ENCODE results near the gene ROR2. TPM values are rescaled to one million over a fixed set of nuclear protein-coding genes. Genes with fewer than 3 reads are reported as not detected.

The ROR2 gene
- total RNA-seq, 3 donors from 2014 or later (not counting 1 experiment from before 2014, with no cell fraction given): 1.7 TPM; not detected in 2

DNA sequence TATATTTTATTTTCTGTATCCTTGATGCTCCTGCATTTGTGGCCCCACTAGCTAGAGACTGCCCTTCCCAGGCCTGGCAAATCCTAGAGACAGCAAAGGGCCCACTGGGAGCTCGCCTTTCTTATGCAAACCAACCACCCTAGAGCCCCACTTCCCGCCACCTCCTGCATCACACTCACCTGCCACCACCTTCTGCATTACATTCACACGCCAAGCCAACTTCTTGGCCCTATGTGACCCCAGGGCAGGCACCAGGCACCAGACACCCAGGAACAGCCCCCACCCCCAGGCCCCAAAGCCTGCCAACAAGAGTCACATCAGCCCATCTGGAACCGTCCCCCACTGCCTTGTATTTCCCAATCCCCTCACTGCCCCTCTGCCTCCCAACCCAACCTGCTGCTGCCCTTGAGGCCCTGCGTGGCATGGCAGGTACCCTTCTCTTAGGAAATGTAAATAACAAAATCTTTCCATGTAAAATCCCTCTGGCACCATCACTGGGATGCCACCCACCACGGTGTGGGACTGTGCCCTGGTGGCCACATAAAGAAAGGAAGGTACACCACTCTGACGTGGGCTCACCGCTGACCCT, 22.0 kb downstream of the ROR2 start:
- H3K36me3 ChIP-seq (ENCODE audit: control insufficient read depth, insufficient read depth, low read length): no peaks in the 10 kb centered on the region
- H3K9me3 ChIP-seq (ENCODE audit: control insufficient read depth, insufficient read depth, low read length): peaks cover 16% of the 10 kb centered on the region
- Mint-ChIP-seq H3K4me1 (no peaks in the 10 kb centered on the region), H3K27me3 (ENCODE audit: low read depth in 2 of 2) (peaks cover 2 to 3% of the 10 kb centered on the region in 2 donors), H3K27ac (no peak overlapping the region), H3K9me3 (peaks cover 3 to 12% of the 10 kb centered on the region in 2 donors), H3K4me3 (no peak overlapping the region), H3K36me3 (peaks cover 31% of the 10 kb centered on the region)
- ATAC-seq (no peak), DNase-seq (no peak)
- WGBS (ENCODE audit: insufficient coverage): 86% methylated on average over 8 of the region's 8 CpGs
- no peak overlapping the region for H3K4me3 ChIP-seq (ENCODE audit: low read length)
- H3K27ac ChIP-seq (ENCODE audit: low read length): no peak overlapping the region
- H3K4me1 ChIP-seq (ENCODE audit: control insufficient read depth, insufficient read depth, low read length): no peaks in the 10 kb centered on the region
- TF ChIP-seq CTCF (IDR thresholded peaks at IDR 0.05): no peak
- intact Hi-C loops (cut with micrococcal nuclease): no loop called here
- H3K27me3 ChIP-seq (ENCODE audit: control insufficient read depth, insufficient read depth, low read length): no peaks in the 10 kb centered on the region

- H3K9me3 ChIP-seq (ENCODE audit: control insufficient read depth, insufficient read depth, low read length): peaks cover under 1% of the 10 kb centered on the region
- peaks cover 20 to 29% of the 10 kb centered on the region in 2 donors for H3K27me3 Mint-ChIP-seq (ENCODE audit: low read depth in 2 of 2)
- H3K36me3 Mint-ChIP-seq: peaks cover 5% of the 10 kb centered on the region
- H3K27ac Mint-ChIP-seq: no peak overlapping the region
- H3K4me3 Mint-ChIP-seq: no peak overlapping the region
- no peaks in the 10 kb centered on the region for H3K4me1 ChIP-seq (ENCODE audit: control insufficient read depth, insufficient read depth, low read length)
- H3K9me3 Mint-ChIP-seq: no peaks in the 10 kb centered on the region
- intact Hi-C loops (cut with micrococcal nuclease): no loop called here
- no peak for ATAC-seq
- no peaks in the 10 kb centered on the region for H3K27me3 ChIP-seq (ENCODE audit: control insufficient read depth, insufficient read depth, low read length)
- H3K36me3 ChIP-seq (ENCODE audit: control insufficient read depth, insufficient read depth, low read length): no peaks in the 10 kb centered on the region
- H3K4me1 Mint-ChIP-seq: no peaks in the 10 kb centered on the region
- H3K27ac ChIP-seq (ENCODE audit: low read length): no peak overlapping the region
- no peak overlapping the region for H3K4me3 ChIP-seq (ENCODE audit: low read length)
- no peak for TF ChIP-seq CTCF (IDR thresholded peaks at IDR 0.05)
- WGBS (ENCODE audit: insufficient coverage): 85% methylated on average over 6 of the region's 6 CpGs
- no peak for DNase-seq
Measured at GRCh38 chr9:91924090-91924489, 25.9 kb downstream of the ROR2 start.

GRCh38 chr9:91923145-91923544, 26.9 kb downstream of the ROR2 start:
- Histone ChIP-seq H3K27me3 (ENCODE audit: control insufficient read depth, insufficient read depth, low read length) (no peaks in the 10 kb centered on the region), H3K36me3 (ENCODE audit: control insufficient read depth, insufficient read depth, low read length) (no peaks in the 10 kb centered on the region), H3K4me3 (ENCODE audit: low read length) (no peak overlapping the region), H3K9me3 (ENCODE audit: control insufficient read depth, insufficient read depth, low read length) (no peaks in the 10 kb centered on the region), H3K4me1 (ENCODE audit: control insufficient read depth, insufficient read depth, low read length) (no peaks in the 10 kb centered on the region), H3K27ac (ENCODE audit: low read length) (no peak overlapping the region)
- no peak for DNase-seq
- intact Hi-C loops (cut with micrococcal nuclease): no loop called here
- H3K9me3 Mint-ChIP-seq: no peaks in the 10 kb centered on the region
- no peak overlapping the region for H3K4me3 Mint-ChIP-seq
- no peak for TF ChIP-seq CTCF (IDR thresholded peaks at IDR 0.05)
- H3K36me3 Mint-ChIP-seq: no peaks in the 10 kb centered on the region
- ATAC-seq: no peak
- H3K27ac Mint-ChIP-seq: no peak overlapping the region
- H3K4me1 Mint-ChIP-seq: no peaks in the 10 kb centered on the region
- WGBS (ENCODE audit: insufficient coverage): 100% methylated on average over 1 of the region's 1 CpG
- peaks cover 20 to 35% of the 10 kb centered on the region in 2 donors for H3K27me3 Mint-ChIP-seq (ENCODE audit: low read depth in 2 of 2)

GRCh38 chr9:91921371-91921770, 28.7 kb downstream of the ROR2 start:
- intact Hi-C loops (cut with micrococcal nuclease): no loop called here
- Mint-ChIP-seq H3K4me1 (no peaks in the 10 kb centered on the region), H3K36me3 (no peaks in the 10 kb centered on the region), H3K9me3 (no peaks in the 10 kb centered on the region), H3K27me3 (ENCODE audit: low read depth in 2 of 2) (peaks cover 24 to 45% of the 10 kb centered on the region in 2 donors), H3K27ac (no peak overlapping the region), H3K4me3 (no peak overlapping the region)
- ATAC-seq (no peak), DNase-seq (no peak)
- Histone ChIP-seq H3K9me3 (ENCODE audit: control insufficient read depth, insufficient read depth, low read length) (no peaks in the 10 kb centered on the region), H3K36me3 (ENCODE audit: control insufficient read depth, insufficient read depth, low read length) (no peaks in the 10 kb centered on the region), H3K4me1 (ENCODE audit: control insufficient read depth, insufficient read depth, low read length) (no peaks in the 10 kb centered on the region), H3K27me3 (ENCODE audit: control insufficient read depth, insufficient read depth, low read length) (no peaks in the 10 kb centered on the region), H3K27ac (ENCODE audit: low read length) (no peak overlapping the region), H3K4me3 (ENCODE audit: low read length) (no peak overlapping the region)
- WGBS (ENCODE audit: insufficient coverage): 89% methylated on average over 9 of the region's 9 CpGs
- TF ChIP-seq CTCF (IDR thresholded peaks at IDR 0.05): no peak

Data from natural killer cell (primary cell).